Prostate gland (tissue), 2 donors: ENCODE data around the gene SYMPK.

ENCODE experiments used
- POLR2A ChIP-seq: fragments of 450-650 bp; IDR thresholded peaks from one replicate; pipeline ENCODE4 v1.6.1; 2016; ENCODE audit warnings: antibody characterized with exemption, mild to moderate bottlenecking
- POLR2AphosphoS5 ChIP-seq: sonication (generic); formaldehyde crosslinking; IDR thresholded peaks from one replicate; pipeline ENCODE4 v1.6.1; 2017; ENCODE audit warnings: antibody characterized with exemption
- TF ChIP-seq, protein P1 (sequence below), 4 experiments: fragments of 200-600 bp in 2 of 4; fragments of 450-650 bp in 2 of 4; sonication (generic) in 2 of 4; IDR thresholded peaks; 1 replicate in 3 of 4; 2 replicates in 1 of 4; pipeline ENCODE4 v1.5.1; 2016 to 2019; ENCODE audit warnings: antibody characterized with exemption in 4 of 4, mild to moderate bottlenecking in 2 of 4, moderate library complexity in 2 of 4

DNA sequence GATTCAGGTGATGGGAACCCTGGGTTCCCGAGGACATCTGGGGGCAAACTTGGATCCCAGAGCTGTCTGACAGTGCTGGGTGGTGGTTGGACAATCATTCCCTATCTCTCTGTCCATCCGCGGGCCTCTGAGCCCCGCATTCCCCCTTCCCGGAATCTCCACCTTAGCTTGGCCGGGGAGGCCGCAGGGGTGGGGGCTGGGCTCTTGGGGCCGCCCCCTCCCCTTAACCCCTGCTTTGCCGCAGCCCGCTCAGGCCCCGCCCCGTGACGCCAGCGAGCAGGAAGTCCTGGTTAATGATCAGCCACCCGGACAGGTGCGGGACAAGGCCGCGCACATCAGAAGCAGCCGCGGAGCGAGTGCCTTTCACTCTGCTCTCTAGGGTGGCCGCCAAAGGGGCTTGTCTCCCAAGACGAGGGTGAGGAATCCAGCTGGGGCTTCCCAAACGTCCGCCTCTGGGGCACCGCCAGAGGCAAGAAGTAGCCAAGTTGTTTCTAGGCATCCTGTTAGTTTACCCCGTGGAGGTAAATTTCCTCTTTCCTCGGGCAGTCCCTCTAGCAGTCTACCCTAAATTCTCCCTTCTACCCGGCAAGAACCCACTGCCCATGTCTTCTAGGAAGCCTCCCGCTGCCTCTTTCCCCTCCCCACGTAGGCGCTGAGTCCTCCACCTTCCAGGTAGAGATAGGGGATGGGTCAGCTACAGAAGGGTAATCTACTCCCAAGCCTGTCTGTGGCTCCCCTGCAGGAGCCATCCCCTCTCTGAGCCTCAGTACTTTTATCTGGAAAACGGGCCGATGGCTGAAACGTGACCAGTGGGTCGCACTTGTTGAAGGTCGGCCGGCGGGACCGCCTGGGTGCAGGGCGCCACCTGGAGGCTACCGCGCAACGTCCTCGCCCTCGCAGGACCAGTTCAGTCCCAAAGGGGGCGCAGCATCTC is 20.0 kb upstream of the SYMPK start:
- TF ChIP-seq POLR2A (peak; percentile 71), POLR2AphosphoS5 (peak; percentile 82)
- TF ChIP-seq, protein P1, sequence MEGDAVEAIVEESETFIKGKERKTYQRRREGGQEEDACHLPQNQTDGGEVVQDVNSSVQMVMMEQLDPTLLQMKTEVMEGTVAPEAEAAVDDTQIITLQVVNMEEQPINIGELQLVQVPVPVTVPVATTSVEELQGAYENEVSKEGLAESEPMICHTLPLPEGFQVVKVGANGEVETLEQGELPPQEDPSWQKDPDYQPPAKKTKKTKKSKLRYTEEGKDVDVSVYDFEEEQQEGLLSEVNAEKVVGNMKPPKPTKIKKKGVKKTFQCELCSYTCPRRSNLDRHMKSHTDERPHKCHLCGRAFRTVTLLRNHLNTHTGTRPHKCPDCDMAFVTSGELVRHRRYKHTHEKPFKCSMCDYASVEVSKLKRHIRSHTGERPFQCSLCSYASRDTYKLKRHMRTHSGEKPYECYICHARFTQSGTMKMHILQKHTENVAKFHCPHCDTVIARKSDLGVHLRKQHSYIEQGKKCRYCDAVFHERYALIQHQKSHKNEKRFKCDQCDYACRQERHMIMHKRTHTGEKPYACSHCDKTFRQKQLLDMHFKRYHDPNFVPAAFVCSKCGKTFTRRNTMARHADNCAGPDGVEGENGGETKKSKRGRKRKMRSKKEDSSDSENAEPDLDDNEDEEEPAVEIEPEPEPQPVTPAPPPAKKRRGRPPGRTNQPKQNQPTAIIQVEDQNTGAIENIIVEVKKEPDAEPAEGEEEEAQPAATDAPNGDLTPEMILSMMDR (IDR thresholded peaks at IDR 0.05), result peak; percentile 75 to 98 (median 94)
